Activated CD4-positive, alpha-beta T cell treated with anti-CD3 and anti-CD28 coated beads, Interleukin-2, Interleukin-6, amounts not matched to agents 100 ng/mL and 50 ng/mL, durations not matched to agents 16 hours and 8 hours (primary cell): ENCODE data around the gene MAP2K1.
"Not testable (repeated sequence)": the region's sequence is repeated elsewhere in the genome, so short reads cannot be mapped to it uniquely, and the experiment has no call there.

Source experiments
- DNase-seq: peaks from one replicate; pipeline ENCODE4 v3.0.0-alpha.2; 2020

Gene MAP2K1

DNA sequence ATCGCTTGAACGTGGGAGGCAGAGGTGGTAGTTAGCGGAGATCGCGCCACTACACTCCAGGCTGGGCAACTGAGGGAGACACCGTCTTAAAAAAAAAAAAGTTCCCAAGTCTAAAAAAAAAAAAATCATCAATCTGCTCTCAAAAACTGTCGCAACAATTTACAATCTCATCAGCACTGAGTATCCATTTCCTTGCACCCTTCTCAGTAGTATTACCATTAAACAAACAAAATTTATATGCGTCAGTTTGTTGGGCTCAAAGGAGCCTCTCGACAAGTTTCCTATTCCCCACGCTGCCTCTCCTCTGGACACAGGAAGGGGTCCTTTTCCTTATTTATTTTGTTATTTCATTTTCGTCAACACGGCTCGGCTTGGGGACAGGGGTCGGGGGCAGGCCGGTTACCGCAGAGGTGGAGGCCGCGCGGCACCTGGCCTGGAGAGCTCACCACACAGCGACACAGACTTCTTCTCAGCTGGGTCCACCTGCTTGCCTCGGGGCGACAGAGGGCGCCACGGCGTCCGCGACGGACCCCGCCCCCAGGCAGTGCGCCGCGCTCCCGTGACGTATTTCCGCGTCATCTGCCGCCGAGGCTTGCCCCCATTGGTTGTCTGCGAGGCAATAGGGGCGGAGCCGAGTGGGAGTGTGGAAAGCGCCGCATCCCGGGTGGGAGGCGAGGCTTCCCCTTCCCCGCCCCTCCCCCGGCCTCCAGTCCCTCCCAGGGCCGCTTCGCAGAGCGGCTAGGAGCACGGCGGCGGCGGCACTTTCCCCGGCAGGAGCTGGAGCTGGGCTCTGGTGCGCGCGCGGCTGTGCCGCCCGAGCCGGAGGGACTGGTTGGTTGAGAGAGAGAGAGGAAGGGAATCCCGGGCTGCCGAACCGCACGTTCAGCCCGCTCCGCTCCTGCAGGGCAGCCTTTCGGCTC lies at the start of gene MAP2K1:
Gene MAP2K1, plus strand, starts transcription at position 709 of the 920 bp plus-strand sequence. CDS start 436 bp downstream, outside the sequence.
- peak; percentile 99 for DNase-seq

GRCh38 chr15:66348530-66348929 lies 38.2 kb upstream of the MAP2K1 start:
- not testable (repeated sequence) for DNase-seq

GRCh38 chr15:66356077-66356358 lies 30.7 kb upstream of the MAP2K1 start:
- no peak for DNase-seq

- DNase-seq, result peak; percentile 99
These were observed 30.1 kb upstream of the MAP2K1 start, which contains the start of gene TIPIN for GRCh38 chr15:66356359-66357236. TIPIN (minus strand) TSS chr15:66356685; CDS start chr15:66352947, 3,738 bp downstream.

GRCh38 chr15:66359740-66360139 lies 27.0 kb upstream of the MAP2K1 start:
- DNase-seq, result no peak

- not testable (repeated sequence) for DNase-seq
These were observed 24.8 kb upstream of the MAP2K1 start for GRCh38 chr15:66361745-66362460.

- DNase-seq, result no peak
These were observed 23.9 kb upstream of the MAP2K1 start for GRCh38 chr15:66362776-66363175.

DNA sequence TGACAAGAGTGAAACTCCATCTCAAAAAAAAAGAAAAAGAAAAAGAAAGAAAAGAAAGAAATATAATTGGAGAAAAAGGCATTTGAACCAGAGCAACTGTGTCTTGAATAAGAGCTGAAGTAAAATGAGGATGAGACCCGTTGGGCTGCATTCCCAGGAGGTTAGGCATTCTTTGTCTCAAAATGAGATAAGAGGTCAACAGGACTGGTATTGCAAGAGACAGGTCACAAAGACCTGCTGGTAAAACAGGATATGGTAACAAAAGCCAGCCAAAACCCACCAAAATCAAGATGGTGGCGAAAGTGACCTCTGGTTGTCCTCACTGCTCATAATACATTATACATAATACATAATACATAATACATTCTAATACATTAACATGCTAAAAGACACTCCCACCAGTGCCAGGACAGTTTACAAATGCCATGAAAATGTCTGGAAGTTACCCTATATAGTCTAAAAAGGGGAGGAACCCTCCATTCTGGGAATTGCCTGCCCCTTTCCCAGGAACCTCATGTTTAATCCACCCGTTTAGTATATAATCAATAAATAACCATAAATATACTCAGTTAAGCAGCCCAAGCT lies 21.7 kb upstream of the MAP2K1 start:
- no peak for DNase-seq

DNA sequence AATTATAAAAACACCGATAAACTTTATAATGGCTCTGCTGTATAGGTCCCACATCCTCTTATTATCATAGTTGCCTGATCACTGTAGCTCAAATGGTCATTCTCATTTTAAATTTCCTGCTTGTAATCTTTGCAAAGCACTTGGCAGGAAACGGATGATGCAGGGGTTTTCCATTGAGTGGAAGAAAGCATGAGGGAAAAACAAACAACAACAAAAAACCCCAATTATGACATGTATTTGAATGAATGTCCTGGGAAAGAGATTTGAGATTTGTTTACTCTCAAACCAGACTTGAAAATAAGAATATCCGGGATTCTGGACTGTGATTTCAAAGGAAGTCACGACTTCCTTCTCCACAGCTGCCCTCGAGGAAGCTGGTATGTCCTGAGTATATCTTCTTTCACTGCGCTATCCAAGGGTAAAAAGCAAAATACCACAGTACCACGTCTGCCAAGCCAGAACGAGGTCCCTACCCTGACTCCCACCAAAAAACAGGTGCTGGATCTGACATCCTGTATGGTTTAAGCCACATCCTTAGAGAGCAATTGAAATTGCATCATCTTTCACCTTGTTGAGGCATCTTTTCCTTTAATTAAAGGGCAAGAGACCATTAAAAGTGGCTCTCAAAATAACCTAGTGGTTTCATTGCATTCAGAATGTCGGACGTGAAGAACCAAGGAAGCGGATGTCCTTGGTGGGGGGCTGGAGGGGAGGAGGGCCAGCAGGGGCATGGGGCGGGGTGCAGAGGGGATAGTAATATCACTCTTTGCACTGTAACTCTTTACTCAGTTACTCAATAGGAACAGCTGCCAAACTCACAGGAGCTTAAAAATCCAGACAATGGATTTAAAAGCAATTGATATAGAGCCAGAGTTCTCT lies 16.7 kb upstream of the MAP2K1 start:
- DNase-seq, result peak; percentile 72

DNA sequence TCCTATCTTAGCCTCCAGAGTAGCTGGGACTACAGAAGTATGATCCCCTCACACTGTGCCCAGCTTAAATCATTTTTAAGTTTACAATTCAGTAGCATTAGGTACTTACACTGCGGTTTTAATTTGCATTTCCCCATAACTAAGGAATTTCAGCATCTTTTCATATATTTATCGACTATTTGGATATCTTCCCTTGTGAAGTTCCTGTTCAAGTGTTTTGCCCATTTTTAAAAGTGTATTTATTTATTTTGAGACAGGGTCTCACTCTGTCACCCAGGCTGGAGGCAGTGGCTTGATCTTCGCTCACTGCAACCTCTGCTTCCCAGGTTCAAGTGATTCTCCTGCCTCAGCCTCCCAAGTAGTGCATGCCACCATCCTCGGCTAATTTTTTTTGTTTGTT lies 12.5 kb upstream of the MAP2K1 start:
- DNase-seq, result no peak

GRCh38 chr15:66378814-66379430 lies 7.8 kb upstream of the MAP2K1 start:
- no peak for DNase-seq

DNA sequence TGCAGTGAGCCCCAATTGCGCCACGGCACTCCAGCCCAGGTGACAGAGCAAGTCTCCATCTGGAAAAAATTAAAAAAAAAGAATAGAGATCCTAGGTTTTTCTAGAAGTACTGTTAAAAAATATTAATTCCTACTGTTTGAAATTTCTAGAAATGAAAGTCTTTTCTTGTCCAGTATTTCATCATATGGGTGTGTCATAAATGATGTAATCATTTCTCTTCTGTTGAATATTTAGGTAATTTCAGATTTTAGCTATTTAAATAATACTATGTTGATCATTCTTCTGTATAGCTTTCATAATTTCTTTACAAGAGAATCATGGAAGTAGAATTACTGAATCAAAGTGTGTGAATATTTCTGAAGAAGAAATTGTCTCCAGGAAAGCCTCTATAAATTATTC lies 5.3 kb upstream of the MAP2K1 start:
- DNase-seq, result not testable (repeated sequence)

DNA sequence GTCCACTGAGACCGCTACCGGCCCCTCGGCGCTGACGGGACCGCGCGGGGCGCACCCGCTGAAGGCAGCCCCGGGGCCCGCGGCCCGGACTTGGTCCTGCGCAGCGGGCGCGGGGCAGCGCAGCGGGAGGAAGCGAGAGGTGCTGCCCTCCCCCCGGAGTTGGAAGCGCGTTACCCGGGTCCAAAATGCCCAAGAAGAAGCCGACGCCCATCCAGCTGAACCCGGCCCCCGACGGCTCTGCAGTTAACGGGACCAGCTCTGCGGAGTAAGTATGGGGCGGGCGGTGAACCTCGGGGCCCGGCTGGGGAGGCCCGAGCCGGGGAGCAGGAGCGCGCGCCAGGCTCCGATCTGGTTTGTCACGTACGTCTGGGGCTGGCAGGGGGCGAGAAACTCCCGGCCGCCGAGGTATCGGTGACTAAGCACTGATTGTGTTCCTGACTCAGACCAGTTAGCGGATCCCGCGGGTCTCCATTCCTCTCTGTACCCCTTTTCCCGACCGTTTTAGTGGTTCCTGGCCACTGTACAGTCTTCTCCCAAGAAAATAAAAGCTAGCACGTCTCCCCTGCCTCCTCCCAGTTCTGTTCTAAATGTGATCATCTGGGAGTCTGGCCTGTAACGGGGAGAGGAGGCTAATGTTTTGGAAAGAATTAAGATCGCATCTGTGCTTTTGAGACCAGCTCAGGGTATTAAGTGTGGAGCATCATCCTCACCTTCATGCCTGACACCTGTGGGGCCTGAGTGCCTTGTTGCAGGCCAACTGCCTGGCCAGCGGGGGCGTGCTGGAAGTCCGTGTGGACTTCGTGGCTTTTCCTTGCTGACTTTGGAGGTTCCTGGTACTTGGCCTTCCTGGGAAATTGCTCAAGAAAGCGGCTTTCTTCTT lies 691 bp downstream of the MAP2K1 start:
- peak; percentile 78 for DNase-seq

DNA sequence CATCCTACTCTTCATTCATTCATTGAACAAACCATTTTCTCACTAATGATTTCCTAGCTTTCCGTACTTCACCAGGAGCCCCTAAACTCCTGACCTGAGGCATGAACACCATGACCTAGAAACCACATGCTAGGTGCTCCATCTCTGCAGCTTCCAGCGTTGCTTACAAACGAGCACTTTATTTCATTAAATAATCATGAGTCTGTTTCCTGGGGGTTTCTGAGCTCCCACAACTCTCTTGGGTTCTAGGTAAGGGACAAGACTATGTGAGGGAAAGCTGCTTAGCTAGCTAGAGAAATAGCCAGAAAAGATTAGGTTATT lies 1.3 kb downstream of the MAP2K1 start:
- no peak for DNase-seq

DNA sequence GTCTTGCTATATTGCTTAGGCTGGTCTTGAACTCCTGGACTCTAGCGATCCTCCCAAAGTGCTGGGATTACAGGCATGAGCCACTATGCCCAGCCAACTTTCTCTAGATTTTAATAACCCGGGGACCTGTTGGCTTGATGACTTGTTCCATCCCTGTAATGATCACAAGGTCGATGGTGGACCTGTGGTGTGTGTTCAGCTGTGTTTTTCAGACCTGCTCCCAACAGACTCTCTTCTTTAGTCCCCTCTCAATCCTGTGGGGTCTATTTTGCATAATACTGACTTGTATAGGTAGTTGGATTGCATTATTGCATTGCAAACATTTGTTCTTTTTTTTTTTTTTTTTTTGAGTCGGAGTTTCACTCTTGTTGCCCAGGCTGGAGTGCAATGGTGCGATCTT lies 1.9 kb downstream of the MAP2K1 start:
- peak; percentile 26 for DNase-seq

DNA sequence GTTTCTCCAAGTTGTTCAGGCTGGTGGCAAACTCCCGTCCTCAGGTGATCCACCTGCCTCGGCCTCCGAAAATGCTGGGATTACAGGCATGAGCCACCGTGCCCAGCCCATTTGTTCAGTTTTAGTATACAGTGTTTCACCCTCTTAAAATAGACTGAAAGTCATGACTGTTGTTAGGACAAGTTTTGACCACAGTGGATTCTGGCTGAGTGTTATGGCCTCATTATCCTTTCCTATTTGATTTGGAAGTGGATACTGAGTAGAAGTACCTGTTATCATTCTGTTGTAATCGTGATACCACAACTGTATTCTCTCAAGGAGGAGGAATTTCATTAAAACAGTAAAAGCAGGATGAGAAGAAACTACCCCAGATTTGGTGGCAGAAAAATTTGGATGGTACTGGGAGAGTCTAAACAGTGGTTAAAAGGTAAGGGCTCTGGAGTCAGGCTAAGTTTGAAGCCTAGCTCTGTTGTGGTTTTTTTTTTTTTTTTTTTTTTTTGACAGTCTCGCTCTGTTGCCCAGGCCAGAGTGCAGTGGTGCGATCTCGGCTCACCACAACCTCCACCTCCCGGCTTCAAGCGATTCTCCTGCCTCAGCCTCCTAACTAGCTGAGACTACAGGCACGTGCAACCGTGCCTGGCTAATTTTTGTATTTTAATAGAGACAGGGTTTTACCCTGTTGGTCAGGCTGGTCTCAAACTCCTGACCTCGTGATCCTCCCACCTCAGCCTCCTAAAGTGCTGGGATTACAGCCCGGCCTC lies 2.6 kb downstream of the MAP2K1 start:
- DNase-seq, result peak; percentile 42

DNA sequence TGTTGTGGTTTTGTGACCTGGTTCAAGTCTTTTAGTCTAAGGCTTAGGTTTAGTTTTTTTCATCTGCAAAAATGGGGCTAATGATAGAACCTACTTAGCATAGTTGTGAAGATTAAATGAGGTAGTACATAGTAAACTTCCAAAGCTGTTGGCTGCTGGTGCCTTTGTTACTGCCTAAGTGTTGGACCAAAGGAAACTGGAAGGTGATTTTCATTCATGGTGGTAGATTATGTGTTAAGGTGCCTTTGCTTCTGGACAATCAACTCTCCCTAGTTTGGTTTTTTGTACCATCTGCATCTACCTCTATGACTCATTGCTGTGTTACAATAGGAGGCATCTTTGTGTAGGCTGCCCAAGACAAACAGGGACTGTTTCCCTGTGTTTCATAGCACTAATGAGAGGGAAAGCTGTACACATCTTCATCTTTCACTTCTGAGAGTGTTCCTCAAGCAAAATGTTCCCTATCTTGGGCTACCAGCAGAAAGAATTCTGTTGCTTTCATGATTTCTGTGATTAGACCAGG lies 3.2 kb downstream of the MAP2K1 start:
- DNase-seq, result peak; percentile 66

DNA sequence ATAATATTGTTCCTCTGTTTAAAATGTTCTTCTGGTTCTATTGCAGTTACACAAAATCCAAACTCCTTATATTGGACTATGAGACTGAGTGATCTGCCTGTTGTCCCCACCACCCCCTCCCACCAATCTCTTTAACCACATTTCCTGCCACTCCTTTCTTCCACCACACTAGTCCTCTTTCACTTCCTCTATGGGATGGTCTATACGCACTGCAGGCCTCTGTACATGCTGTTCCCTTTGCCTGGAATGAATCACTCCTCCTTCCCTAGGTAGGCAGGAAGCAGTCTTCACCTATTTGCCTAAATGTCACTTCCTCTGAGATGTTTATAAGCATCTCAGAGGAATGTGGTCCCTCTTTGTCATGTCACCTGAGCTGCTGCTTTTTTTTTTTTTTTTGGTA lies 4.0 kb downstream of the MAP2K1 start:
- DNase-seq, result peak; percentile 71

- DNase-seq, result not testable (repeated sequence)
These were observed 6.3 kb downstream of the MAP2K1 start for GRCh38 chr15:66393037-66393436.
